Hematopoietic multipotent progenitor cell treated with erythropoietin and hydrocortisone succinate and interleukin-3 and kit ligand, for 17 days (in vitro differentiated cells): Measurements from ENCODE around the gene ADIRF.
"Not testable (repeated sequence)": the region's sequence is repeated elsewhere in the genome, so short reads cannot be mapped to it uniquely, and the experiment has no call there.

Experiments
- DNase-seq: peaks from one replicate; pipeline ENCODE4 v3.0.0-alpha.2; 2015; ENCODE audit warnings: low spot score

Gene ADIRF

GRCh38 chr10:86968271-86968993 lies at the start of gene ADIRF:
Gene ADIRF, plus strand, starts transcription at chr10:86968482. Its CDS starts 63 bp downstream, at chr10:86968545.
- DNase-seq, result no peak

GRCh38 chr10:86922553-86922961 lies 45.7 kb upstream of the ADIRF start:
- no peak for DNase-seq

- no peak for DNase-seq
Observed at GRCh38 chr10:86929468-86930380, 38.6 kb upstream of the ADIRF start.

- DNase-seq, result no peak
Observed at GRCh38 chr10:86931872-86932271, 36.4 kb upstream of the ADIRF start.

GRCh38 chr10:86932674-86933073 lies 35.6 kb upstream of the ADIRF start:
- DNase-seq, result no peak

GRCh38 chr10:86934162-86934711 lies 34.0 kb upstream of the ADIRF start:
- DNase-seq, result not testable (repeated sequence)

GRCh38 chr10:86936661-86937501 lies 31.4 kb upstream of the ADIRF start:
- DNase-seq, result no peak

GRCh38 chr10:86937502-86938154 lies 30.7 kb upstream of the ADIRF start:
- DNase-seq, result no peak

GRCh38 chr10:86938260-86938659 lies 30.0 kb upstream of the ADIRF start:
- no peak for DNase-seq

- not testable (repeated sequence) for DNase-seq
Observed at GRCh38 chr10:86940076-86940475, 28.2 kb upstream of the ADIRF start.

- DNase-seq, result no peak
Observed at GRCh38 chr10:86940677-86941076, 27.6 kb upstream of the ADIRF start.

- DNase-seq, result no peak
Observed at GRCh38 chr10:86941426-86941825, 26.9 kb upstream of the ADIRF start.

- DNase-seq, result no peak
Observed at GRCh38 chr10:86941991-86942421, 26.3 kb upstream of the ADIRF start.

GRCh38 chr10:86942441-86943315 lies 25.6 kb upstream of the ADIRF start:
- DNase-seq, result no peak

- no peak for DNase-seq
Observed at GRCh38 chr10:86943316-86944030, 24.8 kb upstream of the ADIRF start.

GRCh38 chr10:86944031-86944419 lies 24.3 kb upstream of the ADIRF start:
- no peak for DNase-seq

- DNase-seq, result no peak
Observed at GRCh38 chr10:86944471-86944870, 23.8 kb upstream of the ADIRF start.

- DNase-seq, result no peak
Observed at GRCh38 chr10:86944907-86945306, 23.4 kb upstream of the ADIRF start.

- DNase-seq, result no peak
Observed at GRCh38 chr10:86945361-86946212, 22.7 kb upstream of the ADIRF start.
